MM.1S (cell line): ENCODE results near the gene VAPB.

Source experiments
- EZH2 ChIP-seq: fragments of 300-600 bp; sonication (generic); optimal IDR thresholded peaks from 2 replicates; pipeline ENCODE3; 2017; ENCODE audit warnings: low read depth, mild to moderate bottlenecking, antibody characterized with exemption, low read length, mixed read lengths
- TF ChIP-seq, protein P1 (sequence below): fragments of 300-600 bp; sonication (generic); IDR thresholded peaks from 2 replicates; pipeline ENCODE4 v1.5.1; 2016; ENCODE audit warnings: antibody characterized with exemption, low read length, mixed read lengths

DNA sequence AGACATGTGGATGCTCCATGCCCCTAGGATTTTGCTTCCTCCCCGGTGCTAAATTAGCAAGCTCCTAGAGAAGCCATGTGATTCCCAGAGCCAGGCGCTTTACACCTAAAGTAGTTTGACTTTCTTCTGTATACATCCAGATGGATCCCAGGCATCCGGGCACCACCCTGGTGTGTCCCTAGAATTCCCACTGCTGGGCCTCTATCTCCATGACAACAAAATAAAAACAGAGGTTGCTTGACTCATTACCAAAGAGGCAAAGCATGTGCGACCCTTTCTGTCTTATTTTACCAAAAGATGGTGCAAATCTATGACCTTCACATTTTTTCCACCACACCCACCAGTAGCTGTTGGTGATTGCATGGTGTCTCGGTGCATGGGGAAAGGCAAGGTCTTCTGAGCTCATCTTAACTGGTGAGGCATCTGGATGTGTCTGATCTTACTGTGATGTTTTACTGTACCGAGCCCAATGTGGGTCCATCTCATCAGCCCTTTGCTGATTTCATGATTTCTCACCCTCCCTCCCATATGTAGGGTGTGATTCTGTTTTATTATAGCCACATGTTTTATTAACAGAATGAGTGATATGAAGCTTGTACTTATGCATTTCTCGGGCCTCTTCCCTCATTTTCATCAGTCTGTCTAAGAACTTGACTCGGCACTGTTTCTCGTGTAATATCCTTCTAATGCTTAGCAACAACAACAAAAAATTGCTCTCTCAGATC lies 27.4 kb upstream of the VAPB start:
- TF ChIP-seq, protein P1, sequence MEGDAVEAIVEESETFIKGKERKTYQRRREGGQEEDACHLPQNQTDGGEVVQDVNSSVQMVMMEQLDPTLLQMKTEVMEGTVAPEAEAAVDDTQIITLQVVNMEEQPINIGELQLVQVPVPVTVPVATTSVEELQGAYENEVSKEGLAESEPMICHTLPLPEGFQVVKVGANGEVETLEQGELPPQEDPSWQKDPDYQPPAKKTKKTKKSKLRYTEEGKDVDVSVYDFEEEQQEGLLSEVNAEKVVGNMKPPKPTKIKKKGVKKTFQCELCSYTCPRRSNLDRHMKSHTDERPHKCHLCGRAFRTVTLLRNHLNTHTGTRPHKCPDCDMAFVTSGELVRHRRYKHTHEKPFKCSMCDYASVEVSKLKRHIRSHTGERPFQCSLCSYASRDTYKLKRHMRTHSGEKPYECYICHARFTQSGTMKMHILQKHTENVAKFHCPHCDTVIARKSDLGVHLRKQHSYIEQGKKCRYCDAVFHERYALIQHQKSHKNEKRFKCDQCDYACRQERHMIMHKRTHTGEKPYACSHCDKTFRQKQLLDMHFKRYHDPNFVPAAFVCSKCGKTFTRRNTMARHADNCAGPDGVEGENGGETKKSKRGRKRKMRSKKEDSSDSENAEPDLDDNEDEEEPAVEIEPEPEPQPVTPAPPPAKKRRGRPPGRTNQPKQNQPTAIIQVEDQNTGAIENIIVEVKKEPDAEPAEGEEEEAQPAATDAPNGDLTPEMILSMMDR: no peak
- TF ChIP-seq EZH2: no peak
